Dedifferentiated amniotic fluid mesenchymal stem cell (primary cell): ENCODE measurements around the gene TTYH3.

Experiments used
- DNase-seq: peaks from one replicate; pipeline ENCODE4 v3.0.0-alpha.2; 2016; ENCODE audit errors: extremely low spot score

The TTYH3 gene

DNA sequence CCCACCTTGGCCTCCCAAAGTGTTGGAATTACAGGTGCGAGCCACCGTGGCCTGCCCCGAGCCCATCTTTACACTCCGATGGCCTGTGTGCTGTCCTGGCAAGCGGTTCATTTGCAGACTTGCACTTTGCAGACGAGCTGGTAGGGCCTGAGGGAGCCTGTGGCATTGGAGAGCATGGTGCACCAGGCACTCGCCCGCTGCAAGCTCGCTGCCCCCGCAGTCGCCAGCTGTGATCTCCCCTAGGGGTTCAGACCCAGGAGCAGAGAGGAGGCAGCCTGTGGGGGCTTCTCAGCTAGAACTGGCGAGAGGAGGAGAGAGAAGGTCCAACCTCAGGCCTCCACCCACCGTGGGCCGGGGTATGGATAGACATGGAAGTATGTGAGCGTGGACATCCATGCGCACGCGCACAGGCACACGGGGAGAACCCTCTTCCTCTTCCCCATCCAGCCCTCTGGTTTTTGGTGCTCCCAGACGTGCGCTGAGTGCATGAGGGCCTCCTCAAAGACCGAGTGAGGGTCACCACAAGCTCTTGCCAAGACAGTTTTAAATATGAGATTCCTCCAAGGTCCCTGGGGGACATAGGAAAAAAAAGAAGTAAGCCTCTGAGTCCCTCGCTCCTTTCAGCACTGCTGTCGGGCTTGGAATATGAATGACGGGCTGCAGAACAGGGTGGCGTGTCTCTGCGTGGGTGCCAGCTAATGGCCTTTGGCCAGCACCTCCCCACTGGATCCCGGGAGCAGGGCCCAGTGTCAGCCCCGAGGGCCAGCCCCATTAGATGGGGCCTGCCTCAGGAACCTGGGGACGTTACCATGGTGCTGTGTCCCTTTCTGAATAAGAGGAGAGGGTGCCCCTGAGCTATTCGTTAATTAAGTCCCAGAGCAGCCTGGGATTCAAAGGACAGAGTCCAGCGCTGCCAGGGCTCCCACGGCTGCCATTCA, 15.1 kb upstream of the TTYH3 start:
- no peak for DNase-seq

DNA sequence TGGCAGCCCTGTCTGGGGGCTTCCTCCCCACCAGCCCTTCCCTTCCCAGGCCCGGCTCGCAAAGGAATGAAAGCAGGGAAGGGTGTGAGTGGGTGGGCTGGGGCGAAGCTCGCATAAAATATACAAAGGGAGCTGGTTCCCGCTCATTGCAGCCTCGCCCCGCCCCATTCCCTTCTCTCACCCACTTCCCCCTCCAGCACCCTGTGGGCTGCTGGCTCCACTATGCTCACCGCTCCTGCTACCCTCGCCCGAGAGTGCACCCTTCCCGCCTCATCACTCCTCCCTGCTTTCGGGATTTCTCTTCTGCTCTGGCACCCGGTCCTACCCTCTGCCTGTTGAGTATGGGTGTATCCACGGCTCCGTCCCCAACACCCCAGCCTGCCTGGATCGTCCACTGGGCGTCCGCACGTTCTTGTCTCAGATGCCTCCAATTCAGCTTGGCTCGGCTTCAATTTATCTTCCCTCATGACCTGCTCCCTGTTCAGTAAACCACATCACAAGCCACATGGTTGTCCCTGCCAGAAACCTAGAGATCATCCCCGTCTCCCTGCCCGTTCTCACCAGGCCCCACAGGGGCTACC, 14.4 kb upstream of the TTYH3 start:
- DNase-seq: no peak

DNA sequence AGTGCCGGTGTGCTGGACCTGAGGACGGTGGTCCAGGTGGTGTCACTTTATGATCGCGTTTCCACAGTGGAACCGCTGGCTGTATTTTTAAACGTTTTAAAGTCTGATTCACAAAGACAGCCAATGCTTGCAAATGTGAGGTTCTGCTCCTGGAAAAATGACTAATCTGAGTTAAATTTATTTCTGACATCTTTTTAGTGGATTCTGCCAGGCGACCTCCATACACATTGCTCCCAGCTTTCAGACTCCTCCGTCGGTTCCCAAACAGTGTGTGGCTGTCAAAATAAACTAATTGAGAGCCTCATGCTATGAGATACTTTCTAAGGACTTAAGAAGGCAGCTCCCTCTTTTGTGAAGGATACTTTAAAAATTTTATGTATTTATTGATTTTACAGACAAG, 12.7 kb upstream of the TTYH3 start:
- DNase-seq: no peak

DNA sequence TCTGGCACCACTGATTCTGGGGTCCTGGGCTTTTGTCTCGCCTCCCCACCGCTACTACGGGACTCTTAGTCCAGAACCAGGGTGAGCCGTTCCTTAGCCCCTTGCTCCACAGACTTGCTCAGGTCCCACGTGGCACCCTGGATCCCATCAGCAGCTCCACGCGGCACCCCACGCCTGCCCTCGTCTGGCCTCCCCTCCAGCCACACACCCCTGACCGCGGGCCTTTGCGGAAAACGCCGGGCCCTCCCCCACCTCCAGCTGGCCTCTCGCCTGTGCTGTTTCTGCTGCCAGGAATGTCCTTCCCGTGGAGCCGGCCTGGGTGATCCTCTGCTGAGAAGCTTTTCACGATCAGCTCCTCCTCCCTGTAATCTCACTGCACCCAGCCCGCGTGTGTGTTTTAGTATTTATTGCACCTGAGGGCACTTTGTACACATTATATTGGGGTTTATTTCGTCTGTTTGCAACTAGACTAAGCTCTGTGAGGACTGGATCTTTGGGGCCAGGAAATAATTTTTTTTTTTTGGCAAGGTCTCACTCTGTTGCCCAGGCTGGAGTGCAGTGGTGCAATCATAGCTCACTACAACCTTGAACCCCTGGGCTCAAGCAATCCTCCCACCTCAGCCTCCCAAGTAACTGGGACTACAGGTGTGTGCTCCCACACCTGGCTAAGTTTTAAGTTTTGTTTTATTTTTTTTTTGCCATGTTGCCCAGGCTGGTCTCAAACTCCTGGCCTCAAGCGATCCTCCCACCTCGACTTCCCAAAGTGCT, 10.5 kb upstream of the TTYH3 start:
- DNase-seq: no peak

DNA sequence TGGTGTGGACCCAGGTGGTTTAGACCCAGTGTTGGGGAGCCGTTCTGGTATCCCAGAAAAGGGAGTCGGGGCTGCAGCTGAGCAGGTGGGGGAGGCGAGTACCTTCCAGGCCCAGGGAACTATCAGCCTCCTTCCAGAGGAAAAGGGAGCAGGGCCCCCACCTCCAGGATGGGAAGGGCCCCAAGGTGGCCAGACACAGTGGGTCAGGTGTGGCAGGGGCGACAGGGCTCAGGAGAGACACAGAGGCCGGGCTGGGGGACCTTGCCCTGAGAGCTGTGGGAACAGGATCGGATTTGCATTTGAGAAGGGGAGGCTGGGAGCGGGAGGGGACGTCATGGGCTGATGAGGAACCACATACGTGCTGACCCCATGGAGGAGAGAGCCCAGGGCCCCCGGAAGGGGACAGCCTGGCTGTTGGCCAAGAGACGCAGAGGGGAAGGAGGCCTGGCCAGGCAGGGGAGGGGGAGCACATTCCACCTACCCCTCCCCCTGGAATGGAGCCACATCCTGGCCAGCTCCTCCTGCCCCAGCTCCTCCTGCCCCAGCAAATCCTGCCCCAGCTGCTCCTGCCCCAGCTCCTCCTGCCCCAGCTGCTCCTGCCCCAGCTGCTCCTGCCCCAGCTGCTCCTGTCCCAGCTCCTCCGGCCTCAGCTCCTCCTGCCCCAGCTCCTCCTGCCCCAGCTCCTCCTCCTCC, 9.7 kb upstream of the TTYH3 start:
- no peak for DNase-seq

DNA sequence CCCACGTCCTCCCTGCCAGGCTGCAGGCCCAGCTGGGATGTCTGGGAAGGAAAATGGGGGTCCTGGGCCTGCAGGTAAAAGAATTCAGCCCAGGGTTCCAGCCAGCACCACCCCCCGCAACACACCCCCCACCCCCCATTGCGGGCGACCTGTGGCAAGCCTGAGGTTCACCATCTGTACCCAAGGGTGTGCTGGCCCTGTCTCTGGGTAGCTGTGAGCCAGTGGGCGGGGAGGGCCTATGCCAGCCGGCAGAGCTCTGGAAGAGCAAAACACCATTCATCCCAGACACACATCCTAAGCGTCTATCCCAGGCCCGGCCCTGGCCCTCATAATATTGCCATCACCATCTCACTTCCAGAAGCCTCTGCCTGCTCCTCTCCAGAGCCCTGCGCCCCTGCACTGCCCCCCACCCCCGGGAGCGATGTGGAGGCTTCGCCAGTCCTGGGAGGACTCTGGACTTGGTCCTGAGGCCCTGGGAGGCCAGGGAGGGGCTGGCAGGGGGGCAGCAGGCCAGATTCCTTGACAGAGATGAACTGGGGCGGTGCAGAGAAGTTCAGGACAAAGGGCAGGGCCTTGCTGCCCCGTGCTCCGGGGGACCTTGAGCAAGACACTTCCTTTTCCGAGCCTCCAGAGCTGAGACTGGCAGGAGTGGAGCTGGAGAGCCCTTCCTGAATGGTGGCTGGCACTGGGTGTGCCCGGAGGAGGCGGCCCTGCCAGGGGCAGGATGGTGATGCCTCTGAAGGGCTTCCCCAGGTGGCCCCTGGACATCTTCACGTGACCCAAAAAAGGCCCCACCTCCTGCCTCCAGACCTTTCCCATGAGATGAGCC, 8.7 kb upstream of the TTYH3 start:
- no peak for DNase-seq

DNA sequence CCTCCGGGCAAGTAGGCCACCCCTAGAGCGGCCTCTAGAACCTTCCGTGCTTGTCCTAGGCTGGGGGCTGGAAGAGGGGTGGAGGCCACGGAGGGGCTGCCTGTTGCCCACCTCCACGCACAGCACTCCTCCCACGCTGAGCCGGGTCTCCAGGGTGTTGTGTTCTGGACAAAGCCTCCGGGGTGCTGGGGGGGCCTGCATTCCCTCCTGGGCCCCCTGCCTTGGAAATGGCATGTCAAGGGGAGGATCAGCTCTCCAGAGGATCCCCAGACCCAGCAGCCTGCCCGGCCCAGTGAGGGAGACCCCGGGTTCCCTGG, 8.1 kb upstream of the TTYH3 start:
- DNase-seq: no peak

DNA sequence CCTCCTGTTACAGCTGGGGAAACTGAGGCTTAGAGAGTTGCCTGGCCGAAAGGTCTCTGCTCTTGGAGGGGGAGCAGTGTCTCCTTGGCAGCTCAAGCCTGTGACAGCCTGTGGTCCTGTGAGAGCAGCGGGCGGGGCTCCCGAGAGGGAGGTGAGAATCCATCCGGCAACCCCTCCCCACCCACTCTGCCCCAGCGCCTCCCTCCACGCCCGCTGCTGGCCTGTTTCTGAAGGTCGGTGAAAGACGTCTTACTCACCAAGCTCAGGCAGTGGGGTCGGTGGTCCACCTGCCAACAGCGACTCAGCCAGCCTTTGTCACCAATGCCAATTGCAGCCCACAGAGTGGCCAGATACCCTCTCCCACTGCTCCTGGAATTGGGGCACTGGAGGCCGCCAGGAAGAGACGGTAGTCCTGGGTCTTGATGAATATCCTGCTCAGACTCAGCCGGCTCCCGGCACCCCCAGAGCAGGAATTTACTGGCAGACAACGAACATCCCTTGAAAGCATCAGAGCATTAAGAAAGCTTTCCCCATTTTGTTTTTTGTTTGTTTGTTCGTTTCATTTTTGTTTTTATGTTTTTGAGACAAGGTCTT, 7.4 kb upstream of the TTYH3 start:
- DNase-seq: no peak

DNA sequence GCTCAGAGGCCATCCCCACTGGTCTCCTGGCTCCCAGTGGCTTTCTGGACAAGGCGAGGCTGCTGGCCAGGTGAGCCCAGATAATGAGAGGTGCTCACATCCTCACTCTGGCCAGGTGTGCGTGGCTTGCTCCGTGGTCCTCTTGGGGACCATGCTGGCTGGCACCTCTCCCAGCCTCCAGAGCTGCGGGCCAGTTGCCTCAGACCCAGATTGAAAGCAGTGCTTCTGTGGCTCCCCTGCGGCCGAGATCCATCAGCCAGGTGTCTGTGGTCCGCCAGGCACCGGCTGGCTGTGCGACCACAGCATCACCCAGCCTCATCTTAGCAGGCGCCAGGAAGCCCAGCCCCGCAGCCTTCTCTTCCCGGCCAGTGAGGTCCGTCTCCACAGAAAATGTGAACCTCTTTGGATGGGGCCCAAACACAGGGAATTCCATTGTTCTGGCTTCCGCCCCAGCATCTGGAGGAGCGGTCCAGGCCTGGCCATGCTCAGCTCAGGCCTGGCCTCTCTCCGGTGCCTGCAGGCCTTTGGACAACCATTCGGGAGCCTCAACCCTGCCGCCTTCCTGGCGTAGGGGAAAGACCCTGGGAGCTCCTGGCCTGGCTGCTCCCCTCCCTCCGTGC, 5.2 kb upstream of the TTYH3 start:
- no peak for DNase-seq

DNA sequence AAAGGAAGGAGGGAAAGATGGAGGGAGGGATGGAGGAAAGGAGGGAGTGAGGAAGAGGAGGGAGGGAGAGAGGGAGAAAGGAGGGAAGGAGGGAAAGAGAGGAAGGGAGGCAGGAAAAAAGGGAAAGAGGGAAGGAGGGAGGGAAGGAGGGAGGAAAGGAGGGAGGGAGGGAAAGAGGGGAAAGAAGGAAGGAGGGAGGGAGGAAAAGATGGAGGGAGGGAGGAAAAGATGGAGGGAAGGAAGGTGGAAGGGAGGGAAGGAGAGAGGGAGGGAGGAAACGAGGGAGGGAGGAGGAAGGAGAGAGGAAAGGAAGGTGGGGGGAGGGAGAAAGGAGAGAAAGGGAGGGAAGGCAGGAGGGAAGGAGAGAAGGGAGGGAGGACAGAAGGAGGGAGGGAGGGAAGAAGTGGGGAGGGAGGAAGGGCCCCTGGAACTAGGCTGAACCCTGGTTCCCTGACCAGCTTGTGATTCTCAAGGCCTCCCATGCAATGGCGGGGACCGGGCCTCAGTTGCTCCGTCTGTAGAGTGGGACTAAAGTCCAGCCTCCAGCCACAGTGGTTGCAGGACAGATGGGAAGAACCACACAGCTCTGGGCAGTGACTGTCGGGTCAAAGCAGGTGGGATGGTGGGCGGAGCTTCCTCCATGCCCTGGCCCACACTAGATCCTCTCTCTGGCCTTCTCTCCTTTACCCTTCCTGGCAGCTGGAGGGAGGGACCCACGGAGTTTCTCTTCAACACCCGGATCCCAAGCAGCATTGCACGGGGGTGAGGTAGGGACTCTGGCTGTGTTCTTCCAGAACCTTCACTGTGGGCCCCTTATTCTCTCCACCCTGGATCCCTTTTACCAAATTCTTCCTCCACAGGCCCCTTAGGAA, 4.3 kb upstream of the TTYH3 start:
- DNase-seq: no peak

DNA sequence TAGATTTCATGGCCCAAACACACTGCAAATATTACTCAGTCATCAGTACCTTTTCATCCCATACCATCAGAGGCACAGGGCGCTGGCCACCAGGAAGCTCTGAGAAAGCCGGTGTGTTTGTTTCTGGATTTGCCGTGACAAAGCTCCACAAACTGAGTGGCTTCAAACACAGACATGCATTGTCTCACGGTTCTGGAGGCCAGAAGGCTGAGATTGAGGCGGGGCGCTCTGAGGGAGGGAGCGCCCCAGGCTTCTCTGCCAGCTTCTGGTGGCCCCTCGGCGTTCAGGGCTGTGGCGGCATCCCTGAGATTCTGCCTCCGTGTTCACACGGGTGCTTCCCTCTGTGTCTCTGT, 3.7 kb upstream of the TTYH3 start:
- no peak for DNase-seq

DNA sequence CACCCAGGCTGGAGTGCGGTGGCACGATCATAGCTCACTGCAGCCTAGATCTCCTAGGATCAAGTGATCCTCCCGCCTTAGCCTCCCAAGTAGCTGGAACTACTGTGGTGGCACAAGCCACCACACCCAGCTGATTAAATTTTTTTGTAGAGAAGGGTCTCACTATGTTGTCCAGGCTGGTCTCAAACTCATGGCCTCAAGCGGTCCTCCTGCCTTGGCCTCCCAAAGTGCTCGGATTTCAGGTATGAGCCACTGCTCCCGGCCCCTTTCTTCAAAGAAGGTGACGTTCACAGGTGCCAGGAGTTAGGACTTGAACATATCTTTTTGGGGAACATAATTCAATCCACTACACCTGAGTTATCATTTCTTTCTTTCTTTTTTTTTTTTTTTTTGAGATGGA, 2.9 kb upstream of the TTYH3 start:
- no peak for DNase-seq

DNA sequence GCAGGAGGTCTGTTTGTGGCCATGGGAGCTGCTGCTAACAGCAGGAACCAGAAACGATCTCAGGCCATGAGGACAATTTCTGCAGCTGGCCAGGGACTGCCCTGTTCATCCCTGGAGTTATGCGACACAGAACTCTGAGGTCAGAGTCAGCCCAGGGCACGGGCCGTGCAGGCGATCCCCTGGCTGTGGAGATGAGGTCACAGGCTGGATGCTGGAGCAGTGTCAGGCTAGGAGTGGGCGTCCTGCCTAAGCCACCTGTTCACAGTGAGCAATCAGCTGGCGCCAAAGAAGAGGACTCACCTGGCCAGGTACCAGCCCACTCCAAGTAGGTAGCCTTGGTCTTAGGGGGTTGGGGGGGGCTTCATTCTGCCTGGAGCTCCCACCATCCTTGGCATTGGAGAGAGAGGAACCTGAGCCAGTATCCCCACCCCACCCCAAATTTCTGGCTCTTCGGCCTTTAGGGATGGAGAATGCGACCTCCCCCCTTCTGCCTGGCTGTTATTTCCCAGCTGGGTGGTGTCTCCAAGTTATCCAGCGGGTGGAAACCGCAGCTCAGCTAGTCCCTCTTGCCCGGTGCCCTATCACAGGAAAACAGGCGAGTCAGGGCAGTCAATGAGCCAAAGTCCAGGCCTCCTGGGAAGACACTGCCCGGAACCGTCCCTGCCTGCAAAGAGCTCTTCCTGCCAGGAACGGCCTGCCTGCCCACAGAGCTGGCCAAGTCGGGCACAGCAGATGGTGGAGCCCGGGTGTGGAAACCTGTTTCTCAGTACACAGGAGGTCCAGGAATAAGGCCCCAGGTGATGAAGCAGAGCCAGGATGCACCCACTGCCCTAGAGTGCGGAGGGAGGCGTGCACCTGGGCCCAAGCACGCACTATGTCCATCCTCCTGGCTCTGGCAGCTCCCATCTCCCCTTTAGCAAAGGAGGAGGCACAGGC, 1.8 kb upstream of the TTYH3 start:
- no peak for DNase-seq

DNA sequence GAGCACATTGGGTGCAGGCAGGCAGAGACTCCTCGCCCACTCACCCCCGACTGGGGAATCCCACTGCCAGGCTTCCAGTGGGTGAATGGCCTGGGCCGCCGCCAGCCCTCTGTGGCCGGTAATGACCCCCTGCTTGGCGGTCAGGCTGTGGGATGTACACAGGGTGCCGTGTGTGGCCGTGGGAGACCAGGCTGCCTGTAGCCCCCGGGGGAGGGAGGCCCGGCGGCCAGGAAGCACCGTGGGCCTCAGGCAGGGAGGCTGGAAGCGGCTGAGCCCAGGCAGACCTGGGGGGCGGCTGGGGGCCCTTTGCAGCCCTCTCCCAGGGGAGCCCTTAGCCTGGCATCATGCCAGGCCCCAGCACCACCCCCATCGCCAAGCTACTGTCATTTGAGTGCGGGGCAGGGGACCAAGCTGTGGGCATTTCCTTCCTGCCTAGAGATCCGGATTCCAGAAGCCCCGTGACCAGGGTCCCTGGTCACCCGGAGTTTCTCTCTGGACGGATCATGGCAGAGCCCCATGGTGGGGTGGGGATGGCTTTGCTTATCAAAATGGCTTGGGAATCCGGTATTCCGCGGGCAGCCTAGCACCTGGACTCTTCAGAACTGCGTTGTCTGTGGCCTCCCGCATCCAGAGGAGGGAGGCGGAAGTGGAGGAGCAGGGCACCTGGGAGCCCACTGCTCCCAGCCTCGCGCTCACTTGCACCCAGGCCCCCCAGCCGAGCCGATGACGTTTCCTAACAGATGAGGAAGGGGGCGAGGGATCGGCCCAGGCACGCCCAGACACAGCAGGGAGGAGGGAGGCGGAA, 1.1 kb downstream of the TTYH3 start:
- peak; percentile 25 for DNase-seq

DNA sequence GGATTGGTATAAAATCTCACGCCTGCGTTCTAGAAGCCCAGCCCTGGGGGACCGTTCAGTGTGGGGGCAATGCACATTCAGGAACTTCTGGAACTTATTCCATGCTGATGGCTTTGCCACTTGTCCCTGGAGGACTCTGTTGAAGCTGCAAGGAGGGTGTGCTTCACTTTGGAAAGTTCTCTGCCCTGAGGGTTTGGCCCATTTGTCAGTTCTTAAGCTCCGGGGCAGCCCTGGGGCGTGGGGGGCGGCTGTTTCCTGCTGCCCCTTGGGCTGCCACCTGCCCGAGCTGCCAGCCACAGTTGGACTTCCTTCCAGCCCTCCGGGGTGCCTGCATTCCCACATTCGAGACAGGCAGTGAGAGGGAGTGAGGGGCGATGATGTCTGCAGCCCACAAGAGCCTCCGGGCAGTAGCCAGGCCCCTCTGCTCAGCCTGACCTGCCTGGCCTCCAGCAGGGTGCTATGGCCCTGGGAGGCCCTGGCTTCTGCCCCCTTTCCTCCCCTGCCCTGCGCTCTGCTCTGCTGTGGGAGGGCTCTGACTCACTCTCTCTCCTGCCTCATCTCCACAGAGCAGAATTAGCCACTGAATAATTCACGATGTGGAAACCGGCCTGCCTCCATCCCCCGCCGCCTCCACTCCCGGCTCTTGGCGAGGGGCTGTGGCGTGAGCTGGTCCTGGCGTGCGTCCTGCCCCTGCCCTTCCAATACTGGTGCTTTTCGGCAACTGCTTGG, 1.9 kb downstream of the TTYH3 start:
- DNase-seq: peak; percentile 79

DNA sequence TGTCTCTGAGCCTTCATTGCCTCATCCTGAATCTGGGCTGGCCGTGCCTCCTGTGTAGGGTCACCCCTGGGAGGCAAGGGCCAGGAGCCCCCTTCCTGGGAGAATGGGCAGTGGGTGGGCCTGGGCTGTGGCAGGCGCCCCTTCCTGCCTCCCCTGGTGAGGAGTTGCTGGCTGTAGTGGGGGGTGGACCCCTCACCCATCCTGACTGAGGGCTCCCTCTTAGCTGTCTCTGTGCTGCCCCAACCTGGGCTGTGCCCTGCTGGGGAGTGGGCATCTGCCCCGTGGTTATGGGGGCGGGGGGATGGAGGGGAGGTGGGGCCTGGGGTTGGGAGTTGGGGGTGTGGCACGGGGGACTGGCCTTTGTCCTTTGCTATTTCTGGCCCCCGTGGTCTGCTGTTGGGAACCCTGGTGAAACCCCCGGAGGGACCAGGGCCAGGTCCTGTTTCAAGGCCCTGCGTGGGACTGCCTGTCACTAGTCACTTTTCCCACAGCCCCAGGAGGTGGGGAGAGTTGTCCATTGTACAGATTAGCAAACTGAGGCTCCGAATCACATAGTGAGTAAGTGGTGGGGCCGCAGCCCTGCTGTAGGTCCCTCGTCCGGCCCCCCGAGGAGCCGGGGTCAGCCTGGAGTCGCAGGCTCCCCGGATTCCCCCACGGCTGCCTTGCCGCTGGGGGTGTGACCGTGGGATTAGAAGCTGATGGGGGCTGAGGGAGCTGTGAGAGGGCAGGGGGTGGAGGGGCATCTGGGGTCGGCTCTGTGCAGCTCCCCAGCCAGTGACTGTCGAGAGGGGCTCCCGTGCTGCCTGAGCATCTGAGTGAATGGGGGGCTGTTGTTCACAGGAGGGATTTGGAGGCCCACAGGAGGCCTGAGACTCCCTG, 2.7 kb downstream of the TTYH3 start:
- no peak for DNase-seq
